ENCODE data around the gene IZUMO4. TPM values are rescaled to one million over a fixed set of nuclear protein-coding genes. Genes with fewer than 3 reads are reported as not detected.
"Not testable (repeated sequence)": the region's sequence is repeated elsewhere in the genome, so short reads cannot be mapped to it uniquely, and the experiment has no call there.

The IZUMO4 gene
- total RNA-seq, 1 experiment from 2014 or later = 2.5 TPM

DNA sequence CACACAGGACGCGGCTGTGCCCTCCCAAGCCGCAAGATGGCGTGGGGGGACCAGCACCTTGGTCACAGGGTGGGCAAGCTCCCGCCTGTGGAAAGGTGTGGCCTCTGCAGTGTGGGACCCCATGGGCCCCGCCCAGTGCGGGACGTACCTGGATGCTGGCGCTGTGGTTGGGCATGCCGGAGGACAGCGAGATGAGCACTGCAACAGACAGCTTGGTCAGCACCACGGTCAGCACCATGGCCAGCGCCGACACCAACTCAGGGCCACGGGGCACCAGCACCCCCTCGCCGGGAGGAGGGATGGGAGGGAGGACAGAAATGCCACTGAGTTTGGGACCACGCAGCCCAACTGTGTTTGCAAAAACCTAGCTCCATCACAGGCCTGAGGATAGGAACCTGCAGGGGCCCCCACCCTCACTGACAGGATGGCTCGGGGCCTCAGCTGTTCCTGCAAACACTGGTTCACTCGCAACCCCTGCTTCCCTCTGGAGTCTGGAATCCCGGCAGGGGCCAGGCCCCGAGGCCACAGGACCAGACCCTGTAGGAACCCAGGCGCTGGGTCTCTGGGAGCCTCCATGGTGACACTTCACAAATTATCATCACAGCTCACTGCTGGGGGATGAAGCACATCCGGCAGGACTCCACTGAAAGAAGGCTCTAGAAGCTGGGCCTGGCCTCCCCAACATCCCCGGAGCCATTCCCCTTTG is 27.1 kb downstream of the IZUMO4 start:
- DNase-seq (ENCODE audit: low spot score) = no peak
- Histone ChIP-seq H3K9me3 (ENCODE audit: low read depth, low read length, poor library complexity, severe bottlenecking) (no peaks in the 10 kb centered on the region), H3K4me1 (ENCODE audit: insufficient read depth, low read length, poor library complexity, severe bottlenecking) (peaks cover 4% of the 10 kb centered on the region), H3K36me3 (ENCODE audit: insufficient read depth, low read length, poor library complexity, severe bottlenecking) (peaks cover 54% of the 10 kb centered on the region), H3K4me3 (ENCODE audit: low read depth, low read length, poor library complexity, severe bottlenecking) (no peak overlapping the region), H3K27me3 (replicated peaks; ENCODE audit: insufficient read depth, low read depth, low read length, poor library complexity) (no peaks in the 10 kb centered on the region), H3K27ac (ENCODE audit: low read depth, low read length, poor library complexity, severe bottlenecking) (no peak overlapping the region)
- no peak for TF ChIP-seq EZH2 (IDR thresholded peaks at IDR 0.05; ENCODE audit: borderline replicate concordance, low read depth, low read length, poor library complexity, severe bottlenecking)
- TF ChIP-seq, protein P1, sequence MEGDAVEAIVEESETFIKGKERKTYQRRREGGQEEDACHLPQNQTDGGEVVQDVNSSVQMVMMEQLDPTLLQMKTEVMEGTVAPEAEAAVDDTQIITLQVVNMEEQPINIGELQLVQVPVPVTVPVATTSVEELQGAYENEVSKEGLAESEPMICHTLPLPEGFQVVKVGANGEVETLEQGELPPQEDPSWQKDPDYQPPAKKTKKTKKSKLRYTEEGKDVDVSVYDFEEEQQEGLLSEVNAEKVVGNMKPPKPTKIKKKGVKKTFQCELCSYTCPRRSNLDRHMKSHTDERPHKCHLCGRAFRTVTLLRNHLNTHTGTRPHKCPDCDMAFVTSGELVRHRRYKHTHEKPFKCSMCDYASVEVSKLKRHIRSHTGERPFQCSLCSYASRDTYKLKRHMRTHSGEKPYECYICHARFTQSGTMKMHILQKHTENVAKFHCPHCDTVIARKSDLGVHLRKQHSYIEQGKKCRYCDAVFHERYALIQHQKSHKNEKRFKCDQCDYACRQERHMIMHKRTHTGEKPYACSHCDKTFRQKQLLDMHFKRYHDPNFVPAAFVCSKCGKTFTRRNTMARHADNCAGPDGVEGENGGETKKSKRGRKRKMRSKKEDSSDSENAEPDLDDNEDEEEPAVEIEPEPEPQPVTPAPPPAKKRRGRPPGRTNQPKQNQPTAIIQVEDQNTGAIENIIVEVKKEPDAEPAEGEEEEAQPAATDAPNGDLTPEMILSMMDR (conservative IDR thresholded peaks at IDR 0.05; ENCODE audit: low read depth, low read length) = no peak
- no TSS peak for BruUV-seq (replicated peaks)
- CTCF ChIA-PET = no interaction called here
- POLR2A ChIA-PET (ENCODE audit: low non-redundant PET) = no interaction called here
- intact Hi-C loops (cut with micrococcal nuclease; ENCODE audit: unreplicated experiment) = no loop called here

DNA sequence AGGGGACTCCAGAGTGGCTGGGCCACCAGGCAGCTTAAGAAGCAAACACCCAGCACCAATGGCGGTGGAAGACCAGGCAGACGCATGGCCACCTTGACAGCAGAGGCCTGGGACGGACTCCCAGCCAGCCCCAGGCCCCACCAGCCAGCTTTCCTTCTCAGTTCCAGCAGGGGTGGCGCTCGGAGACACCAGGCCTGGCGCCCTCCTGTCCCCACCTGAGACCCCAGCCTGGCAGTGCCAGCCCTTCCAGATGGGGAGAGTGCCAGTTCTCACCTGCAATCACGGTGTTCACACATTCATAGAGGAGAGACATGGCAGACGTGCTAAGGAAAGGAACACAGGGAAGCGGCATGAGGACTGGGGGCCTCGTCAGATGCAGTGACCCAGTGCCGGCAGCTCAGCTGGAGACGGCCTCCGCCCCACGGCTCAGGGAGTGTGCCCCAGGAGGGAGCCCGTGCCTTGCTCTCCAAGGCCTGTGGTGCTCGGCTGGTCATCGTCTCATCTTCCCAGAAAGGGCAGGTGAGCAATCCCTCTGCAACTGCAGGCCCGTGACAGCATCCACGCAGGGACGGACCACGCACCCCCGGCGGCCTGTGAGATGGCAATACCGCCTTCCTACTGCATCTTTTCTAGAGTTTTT is 30.3 kb downstream of the IZUMO4 start:
- Histone ChIP-seq H3K27me3 (replicated peaks; ENCODE audit: insufficient read depth, low read depth, low read length, poor library complexity) (no peaks in the 10 kb centered on the region), H3K27ac (ENCODE audit: low read depth, low read length, poor library complexity, severe bottlenecking) (no peak overlapping the region), H3K36me3 (ENCODE audit: insufficient read depth, low read length, poor library complexity, severe bottlenecking) (peaks cover 47% of the 10 kb centered on the region), H3K4me3 (ENCODE audit: low read depth, low read length, poor library complexity, severe bottlenecking) (no peak overlapping the region), H3K9me3 (ENCODE audit: low read depth, low read length, poor library complexity, severe bottlenecking) (no peaks in the 10 kb centered on the region), H3K4me1 (ENCODE audit: insufficient read depth, low read length, poor library complexity, severe bottlenecking) (peaks cover 14% of the 10 kb centered on the region)
- ChIA-PET POLR2A (ENCODE audit: low non-redundant PET) (interaction anchor here (0.6 kb wide), 1 partner anchor 747 kb away, joined by 3 read pairs; no protein-coding TSS in a partner anchor), CTCF (no interaction called here)
- BruUV-seq (replicated peaks) = no TSS peak
- TF ChIP-seq, protein P1 (conservative IDR thresholded peaks at IDR 0.05; ENCODE audit: low read depth, low read length) = no peak
- no peak for TF ChIP-seq EZH2 (IDR thresholded peaks at IDR 0.05; ENCODE audit: borderline replicate concordance, low read depth, low read length, poor library complexity, severe bottlenecking)
- DNase-seq (ENCODE audit: low spot score) = no peak
- intact Hi-C loops (cut with micrococcal nuclease; ENCODE audit: unreplicated experiment) = no loop called here

DNA sequence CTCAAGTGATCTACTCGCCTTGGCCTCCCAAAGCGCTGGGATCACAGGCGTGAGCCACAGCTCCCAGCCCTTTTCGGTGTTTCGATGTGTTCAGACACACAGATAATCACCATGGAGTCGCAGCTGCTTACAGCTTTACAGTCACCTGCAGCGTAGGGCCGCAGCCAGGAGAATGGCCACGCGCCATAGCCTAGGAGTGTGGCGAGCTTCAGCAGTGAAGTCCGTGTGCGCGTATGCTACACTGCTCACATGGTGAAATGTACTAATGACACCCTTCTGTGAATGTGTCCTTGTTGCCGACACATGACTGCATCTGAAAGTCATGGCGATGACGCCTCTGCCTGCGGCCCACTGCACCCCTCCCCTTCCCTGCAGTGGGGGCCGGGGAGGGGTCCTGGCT is 31.0 kb downstream of the IZUMO4 start:
- peak overlapping the region; percentile 69 for H3K27ac ChIP-seq (ENCODE audit: low read depth, low read length, poor library complexity, severe bottlenecking)
- H3K27me3 ChIP-seq (replicated peaks; ENCODE audit: insufficient read depth, low read depth, low read length, poor library complexity) = no peaks in the 10 kb centered on the region
- H3K36me3 ChIP-seq (ENCODE audit: insufficient read depth, low read length, poor library complexity, severe bottlenecking) = peaks cover 47% of the 10 kb centered on the region
- intact Hi-C loops (cut with micrococcal nuclease; ENCODE audit: unreplicated experiment) = no loop called here
- DNase-seq (ENCODE audit: low spot score) = no peak
- BruUV-seq (replicated peaks) = no TSS peak
- H3K4me1 ChIP-seq (ENCODE audit: insufficient read depth, low read length, poor library complexity, severe bottlenecking) = peaks cover 14% of the 10 kb centered on the region
- TF ChIP-seq, protein P1 (conservative IDR thresholded peaks at IDR 0.05; ENCODE audit: low read depth, low read length) = 0 out of 2 replicates have a peak, but pooled peaks have one; percentile 9
- no peak for TF ChIP-seq EZH2 (IDR thresholded peaks at IDR 0.05; ENCODE audit: borderline replicate concordance, low read depth, low read length, poor library complexity, severe bottlenecking)
- H3K4me3 ChIP-seq (ENCODE audit: low read depth, low read length, poor library complexity, severe bottlenecking) = no peak overlapping the region
- ChIA-PET POLR2A (ENCODE audit: low non-redundant PET) (interaction anchor here (0.6 to 0.7 kb wide), 3 partner anchors 112 to 748 kb away, joined by 3 to 6 read pairs (median 3); partner anchors contain the start of gene BTBD2), CTCF (interaction anchor here (0.7 kb wide), 2 partner anchors 89 to 452 kb away, joined by 3 read pairs; no protein-coding TSS in a partner anchor)
- H3K9me3 ChIP-seq (ENCODE audit: low read depth, low read length, poor library complexity, severe bottlenecking) = no peaks in the 10 kb centered on the region

DNA sequence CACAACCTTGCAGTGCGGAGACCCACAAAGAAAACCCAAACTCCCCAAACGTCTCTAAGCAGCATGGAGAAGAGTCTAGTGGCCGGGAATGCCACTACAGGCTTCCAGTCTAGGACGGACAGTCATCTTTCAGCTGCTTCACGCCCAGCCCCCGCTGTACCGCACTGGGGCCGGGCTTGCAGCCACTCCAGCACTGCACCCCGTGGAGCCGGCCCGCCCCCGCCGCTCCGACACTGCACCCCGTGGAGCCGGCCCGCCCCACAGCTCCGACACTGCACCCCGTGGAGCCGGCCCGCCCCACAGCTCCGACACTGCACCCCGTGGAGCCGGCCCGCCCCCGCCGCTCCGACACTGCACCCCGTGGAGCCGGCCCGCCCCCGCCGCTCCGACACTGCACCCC is 31.5 kb downstream of the IZUMO4 start:
- ChIA-PET CTCF (interaction anchor here (0.7 kb wide), 2 partner anchors 89 to 451 kb away, joined by 3 read pairs; no protein-coding TSS in a partner anchor), POLR2A (ENCODE audit: low non-redundant PET) (interaction anchor here (0.6 to 0.7 kb wide), 3 partner anchors 113 to 673 kb away, joined by 3 to 6 read pairs (median 5); partner anchors contain the start of gene BTBD2)
- BruUV-seq (replicated peaks); H3K27me3 ChIP-seq (replicated peaks; ENCODE audit: insufficient read depth, low read depth, low read length, poor library complexity); H3K9me3 ChIP-seq (ENCODE audit: low read depth, low read length, poor library complexity, severe bottlenecking); intact Hi-C loops (cut with micrococcal nuclease; ENCODE audit: unreplicated experiment); H3K4me3 ChIP-seq (ENCODE audit: low read depth, low read length, poor library complexity, severe bottlenecking): not testable (repeated sequence)
- peak; percentile 87 for DNase-seq (ENCODE audit: low spot score)
- Histone ChIP-seq H3K36me3 (ENCODE audit: insufficient read depth, low read length, poor library complexity, severe bottlenecking) (peaks cover 47% of the 10 kb centered on the region), H3K27ac (ENCODE audit: low read depth, low read length, poor library complexity, severe bottlenecking) (peak overlapping the region; percentile 69), H3K4me1 (ENCODE audit: insufficient read depth, low read length, poor library complexity, severe bottlenecking) (peaks cover 14% of the 10 kb centered on the region)
